HG03045 (cell line): Measurements from ENCODE around the gene SULT1A3.
"Not testable (repeated sequence)": the region's sequence is repeated elsewhere in the genome, so short reads cannot be mapped to it uniquely, and the experiment has no call there.

Experiments
- ATAC-seq: cut with Tn5 transposase; IDR thresholded peaks from one replicate; pipeline ENCODE4 v1.9.1; 2021; ENCODE audit warnings: mild to moderate bottlenecking, moderate library complexity; ENCODE audit not compliant: unreplicated experiment

SULT1A3 gene

DNA sequence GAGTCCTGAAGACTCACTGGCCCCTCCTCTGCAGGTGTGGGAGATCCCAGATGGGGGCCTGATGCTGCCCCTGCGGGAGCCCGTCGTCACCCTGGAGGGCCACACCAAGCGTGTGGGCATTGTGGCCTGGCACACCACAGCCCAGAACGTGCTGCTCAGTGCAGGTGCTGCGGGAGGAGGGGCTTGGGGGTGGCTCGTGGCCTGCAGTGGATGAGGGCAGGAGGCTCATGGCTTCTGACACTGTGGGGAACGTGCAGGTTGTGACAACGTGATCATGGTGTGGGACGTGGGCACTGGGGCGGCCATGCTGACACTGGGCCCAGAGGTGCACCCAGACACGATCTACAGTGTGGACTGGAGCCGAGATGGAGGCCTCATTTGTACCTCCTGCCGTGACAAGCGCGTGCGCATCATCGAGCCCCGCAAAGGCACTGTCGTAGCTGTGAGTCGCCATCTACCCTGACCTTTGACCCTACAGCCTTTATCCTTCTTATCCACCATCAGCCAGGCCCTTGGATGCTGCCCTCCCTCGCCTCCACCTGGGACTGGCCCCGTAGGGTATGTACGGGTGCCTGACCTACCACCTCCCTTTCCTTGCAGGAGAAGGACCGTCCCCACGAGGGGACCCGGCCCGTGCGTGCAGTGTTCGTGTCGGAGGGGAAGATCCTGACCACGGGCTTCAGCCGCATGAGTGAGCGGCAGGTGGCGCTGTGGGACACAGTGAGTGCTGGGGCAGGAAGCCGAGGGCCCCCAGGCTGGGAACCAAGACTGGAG, 12.1 kb upstream of the SULT1A3 start:
- ATAC-seq: no peak

DNA sequence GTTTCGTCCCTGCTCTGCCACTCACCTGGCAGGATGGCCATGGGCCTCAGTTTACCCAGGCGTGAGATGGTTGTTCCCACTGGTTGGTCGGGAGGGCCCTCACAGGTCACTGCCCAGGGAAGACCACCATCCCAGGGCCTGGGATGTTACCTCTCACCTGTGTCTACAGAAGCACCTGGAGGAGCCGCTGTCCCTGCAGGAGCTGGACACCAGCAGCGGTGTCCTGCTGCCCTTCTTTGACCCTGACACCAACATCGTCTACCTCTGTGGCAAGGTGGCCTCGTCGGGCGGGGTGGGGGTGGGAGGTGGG, 11.5 kb upstream of the SULT1A3 start:
- ATAC-seq: no peak

DNA sequence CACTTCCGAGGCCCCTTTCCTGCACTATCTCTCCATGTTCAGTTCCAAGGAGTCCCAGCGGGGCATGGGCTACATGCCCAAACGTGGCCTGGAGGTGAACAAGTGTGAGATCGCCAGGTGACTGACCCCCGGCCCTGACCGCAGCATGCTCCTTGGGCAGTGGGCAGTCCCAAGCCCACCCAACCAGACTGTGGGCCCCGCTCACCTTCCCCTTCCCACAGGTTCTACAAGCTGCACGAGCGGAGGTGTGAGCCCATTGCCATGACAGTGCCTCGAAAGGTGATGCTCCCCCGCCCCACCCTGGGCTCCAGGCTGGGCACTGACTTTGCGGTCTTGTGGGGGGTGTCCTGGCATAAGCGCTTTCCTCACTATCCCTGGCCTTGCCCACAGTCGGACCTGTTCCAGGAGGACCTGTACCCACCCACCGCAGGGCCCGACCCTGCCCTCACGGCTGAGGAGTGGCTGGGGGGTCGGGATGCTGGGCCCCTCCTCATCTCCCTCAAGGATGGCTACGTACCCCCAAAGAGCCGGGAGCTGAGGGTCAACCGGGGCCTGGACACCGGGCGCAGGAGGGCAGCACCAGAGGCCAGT, 11.0 kb upstream of the SULT1A3 start:
- no peak for ATAC-seq

GRCh38 chr16:30191158-30191557, 7.9 kb upstream of the SULT1A3 start:
- ATAC-seq: not testable (repeated sequence)

GRCh38 chr16:30193098-30193497, 6.0 kb upstream of the SULT1A3 start:
- ATAC-seq: peak; percentile 19

DNA sequence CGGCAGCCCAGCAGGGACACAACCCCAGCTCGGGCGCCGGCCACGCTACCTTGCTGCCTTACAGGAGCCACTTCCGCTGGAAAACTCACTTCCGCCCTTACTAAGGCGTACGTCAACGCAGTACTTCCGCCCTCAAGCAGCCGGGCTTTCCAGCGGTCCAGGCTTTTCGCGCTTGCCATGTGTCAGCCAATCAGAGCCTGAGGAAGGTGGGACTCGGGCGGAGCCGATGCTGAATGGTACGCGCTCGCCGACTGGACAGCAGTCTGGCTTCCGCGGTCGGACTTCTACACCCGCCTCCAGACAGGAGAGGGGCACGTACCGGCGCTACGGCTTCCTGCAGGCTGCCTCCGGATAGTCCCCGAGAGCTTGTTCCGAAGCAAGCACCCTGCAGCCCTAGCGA, 5.4 kb upstream of the SULT1A3 start, which contains the start of the genes BOLA2B and SLX1A:
BOLA2B (minus strand) TSS at position 52 of the 400 bp plus-strand sequence. CDS start 71 bp downstream, outside the sequence.
SLX1A (plus strand) TSS at position 261 of the 400 bp plus-strand sequence. CDS start 210 bp downstream, outside the sequence.
- ATAC-seq: peak; percentile 84

DNA sequence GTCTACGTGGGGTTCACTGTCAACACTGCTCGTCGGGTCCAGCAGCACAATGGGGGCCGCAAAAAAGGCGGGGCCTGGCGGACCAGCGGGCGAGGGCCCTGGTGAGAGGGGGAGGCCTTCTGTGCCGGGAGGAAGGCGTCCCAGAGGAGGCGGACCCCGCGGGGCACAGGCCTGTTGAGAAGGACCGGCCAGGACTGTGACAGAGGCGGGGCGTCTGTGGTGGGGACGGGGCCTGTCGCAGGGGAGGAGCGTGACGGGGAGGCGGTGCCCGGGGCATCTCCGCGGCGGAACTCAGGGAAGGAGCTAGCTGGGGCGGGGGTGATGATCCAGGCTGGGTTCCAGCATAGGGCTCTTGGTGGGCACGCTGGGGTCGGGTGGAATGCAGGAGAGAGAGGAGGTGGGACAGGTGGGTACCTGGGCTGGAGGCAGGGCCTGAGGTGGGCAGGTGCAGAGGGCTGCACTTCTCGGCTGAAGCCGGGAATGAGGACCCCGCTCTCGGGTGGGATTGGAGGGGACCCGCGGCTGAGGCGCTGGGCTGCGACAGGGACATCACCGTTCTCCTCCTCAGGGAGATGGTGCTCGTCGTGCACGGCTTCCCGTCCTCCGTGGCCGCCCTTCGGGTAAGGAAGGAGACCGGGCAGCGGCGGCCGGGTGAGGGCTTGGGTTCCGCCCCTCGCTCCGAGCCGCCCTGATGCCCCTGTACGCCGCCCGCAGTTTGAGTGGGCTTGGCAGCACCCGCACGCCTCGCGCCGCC, 4.7 kb upstream of the SULT1A3 start:
- peak; percentile 62 for ATAC-seq

GRCh38 chr16:30197001-30197400, 2.1 kb upstream of the SULT1A3 start:
- ATAC-seq: not testable (repeated sequence)

DNA sequence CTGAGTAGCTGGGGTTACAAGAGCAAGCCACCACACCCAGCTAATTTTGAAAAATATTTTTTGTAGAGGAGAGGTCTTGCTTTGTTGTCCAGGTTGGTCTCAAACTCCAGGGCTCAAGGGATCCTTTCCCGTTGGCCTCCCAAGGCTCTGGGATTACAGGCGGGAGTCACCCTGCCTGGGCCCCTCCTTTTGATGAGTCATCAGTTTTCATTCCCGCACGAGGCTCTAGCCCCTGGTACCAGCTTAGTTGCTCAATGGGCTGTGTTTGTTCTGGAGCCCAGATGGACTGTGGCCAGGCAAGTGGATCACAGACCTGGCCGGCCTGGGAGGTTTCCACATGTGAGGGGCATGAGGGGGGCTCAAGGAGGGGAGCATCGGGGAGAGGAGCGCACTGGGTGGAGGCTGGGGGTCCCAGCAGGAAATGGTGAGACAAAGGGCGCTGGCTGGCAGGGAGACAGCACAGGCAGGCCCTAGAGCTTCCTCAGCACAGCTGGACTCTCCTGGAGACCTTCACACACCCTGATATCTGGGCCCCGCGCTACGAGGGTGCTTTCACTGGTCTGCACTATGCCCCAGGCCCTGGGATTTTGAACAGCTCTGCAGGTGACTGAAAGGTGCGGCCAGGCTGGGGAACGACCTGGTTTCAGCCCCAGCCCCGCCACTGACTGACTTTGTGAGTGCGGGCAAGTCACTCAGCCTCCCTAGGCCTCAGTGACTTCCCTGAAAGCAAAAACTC, 721 bp downstream of the SULT1A3 start:
- not testable (repeated sequence) for ATAC-seq

DNA sequence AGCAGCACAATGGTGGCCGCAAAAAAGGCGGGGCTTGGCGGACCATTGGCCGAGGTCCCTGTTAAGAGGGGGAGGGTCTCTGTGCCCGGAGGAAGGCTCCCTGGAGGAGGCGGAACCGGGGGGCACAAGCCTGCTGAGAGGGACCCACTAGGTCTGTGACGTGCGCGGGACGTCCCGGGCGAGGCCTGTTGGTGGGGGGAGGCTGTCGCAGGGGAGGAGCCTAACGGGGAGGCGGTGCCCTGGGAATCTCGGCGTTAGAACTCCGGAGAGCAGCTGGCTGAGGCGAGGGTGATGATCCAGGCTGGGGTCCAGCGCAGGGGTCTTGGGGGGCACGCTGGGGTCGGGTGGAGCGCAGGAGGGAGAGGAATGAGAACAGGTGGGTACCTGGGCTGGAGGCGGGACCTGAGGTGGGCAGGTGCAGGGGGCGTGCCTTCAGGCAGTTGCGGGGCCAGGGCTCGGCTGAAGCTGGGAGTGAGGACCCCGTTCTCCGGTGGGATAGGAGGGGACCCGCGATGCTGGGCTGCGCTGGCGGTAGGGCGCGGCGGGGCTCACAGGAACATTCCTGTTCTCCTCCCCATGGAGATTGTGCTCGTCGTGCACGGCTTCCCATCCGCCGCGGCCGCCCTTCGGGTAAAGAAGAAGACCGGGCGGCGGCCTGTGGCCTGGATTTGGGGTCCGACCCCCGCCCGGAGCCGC, 6.6 kb downstream of the SULT1A3 start:
- ATAC-seq: not testable (repeated sequence)

- ATAC-seq: not testable (repeated sequence)
Observed at GRCh38 chr16:30206252-30206651, 7.2 kb downstream of the SULT1A3 start.

GRCh38 chr16:30207063-30207704, 8.1 kb downstream of the SULT1A3 start:
- not testable (repeated sequence) for ATAC-seq

- ATAC-seq: not testable (repeated sequence)
Observed at GRCh38 chr16:30209032-30209431, 10.0 kb downstream of the SULT1A3 start.

- not testable (repeated sequence) for ATAC-seq
Observed at GRCh38 chr16:30211414-30211813, 12.4 kb downstream of the SULT1A3 start.

DNA sequence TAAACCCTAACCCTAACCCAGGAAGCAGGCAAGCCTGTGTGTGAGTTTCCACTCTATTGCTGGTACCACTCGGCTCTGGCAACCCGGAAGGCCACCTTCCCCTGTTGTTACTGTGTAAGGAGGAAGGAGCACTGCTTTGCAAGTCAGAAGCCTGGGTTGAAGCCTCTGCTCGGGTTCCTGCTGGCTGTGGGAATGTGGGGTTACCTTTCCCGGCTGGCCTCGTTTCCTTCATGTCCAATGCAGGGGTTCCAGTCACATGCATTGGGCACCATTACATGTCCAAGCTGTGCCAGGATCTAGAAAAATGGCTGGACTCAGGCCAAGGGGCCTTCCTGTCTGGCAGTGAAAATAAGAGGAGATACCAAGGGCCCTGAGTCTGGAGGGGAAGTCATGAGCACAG, 18.0 kb downstream of the SULT1A3 start:
- ATAC-seq: not testable (repeated sequence)

GRCh38 chr16:30248379-30248778, 49.3 kb downstream of the SULT1A3 start, which contains the start of gene NPIPB13:
Gene NPIPB13 (minus strand): TSS chr16:30248479. CDS start chr16:30245573, 2,906 bp downstream.
- ATAC-seq: not testable (repeated sequence)
